GM21447 (cell line): Measurements from ENCODE around the gene FAM83F.

Experiments used
- ATAC-seq: cut with Tn5 transposase; IDR thresholded peaks from one replicate; pipeline ENCODE4 v1.9.1; 2021; ENCODE audit not compliant: unreplicated experiment

Gene FAM83F

GRCh38 chr22:40056154-40056553, 61.4 kb downstream of the FAM83F start:
- no peak for ATAC-seq

- no peak for ATAC-seq
These were observed 61.8 kb downstream of the FAM83F start for GRCh38 chr22:40056559-40056958.

- no peak for ATAC-seq
These were observed 62.9 kb downstream of the FAM83F start for GRCh38 chr22:40057652-40058051.

GRCh38 chr22:40058265-40058664, 63.5 kb downstream of the FAM83F start:
- no peak for ATAC-seq

- ATAC-seq: no peak
These were observed 71.2 kb downstream of the FAM83F start for GRCh38 chr22:40065981-40066380.

GRCh38 chr22:40067639-40068038, 72.9 kb downstream of the FAM83F start:
- ATAC-seq: no peak

GRCh38 chr22:40070701-40071100, 75.9 kb downstream of the FAM83F start:
- no peak for ATAC-seq

GRCh38 chr22:40071720-40072119, 77.0 kb downstream of the FAM83F start:
- ATAC-seq: no peak

GRCh38 chr22:40076702-40077645, 82.2 kb downstream of the FAM83F start:
- ATAC-seq: no peak

GRCh38 chr22:40077646-40078016, 82.9 kb downstream of the FAM83F start:
- ATAC-seq: no peak

- ATAC-seq: no peak
These were observed 86.9 kb downstream of the FAM83F start for GRCh38 chr22:40081662-40082061.

GRCh38 chr22:40082184-40082583, 87.4 kb downstream of the FAM83F start:
- no peak for ATAC-seq

GRCh38 chr22:40083794-40084193, 89.0 kb downstream of the FAM83F start:
- no peak for ATAC-seq

GRCh38 chr22:40084246-40084645, 89.5 kb downstream of the FAM83F start:
- ATAC-seq: no peak

- no peak for ATAC-seq
These were observed 94.1 kb downstream of the FAM83F start for GRCh38 chr22:40088818-40089217.
